Measurements from ENCODE around the gene GSK3A. TPM values are rescaled to one million over a fixed set of nuclear protein-coding genes. Genes with fewer than 3 reads are reported as not detected.
A peak's percentile ranks its signal among the peaks of the same experiment; 100 is the strongest.

GSK3A gene
- total and polyA plus RNA-seq, 2 of the 8 experiments (the other 6 are each of a cell fraction or from before 2014, with no cell fraction given) = 55.3 to 84.0 TPM

DNA sequence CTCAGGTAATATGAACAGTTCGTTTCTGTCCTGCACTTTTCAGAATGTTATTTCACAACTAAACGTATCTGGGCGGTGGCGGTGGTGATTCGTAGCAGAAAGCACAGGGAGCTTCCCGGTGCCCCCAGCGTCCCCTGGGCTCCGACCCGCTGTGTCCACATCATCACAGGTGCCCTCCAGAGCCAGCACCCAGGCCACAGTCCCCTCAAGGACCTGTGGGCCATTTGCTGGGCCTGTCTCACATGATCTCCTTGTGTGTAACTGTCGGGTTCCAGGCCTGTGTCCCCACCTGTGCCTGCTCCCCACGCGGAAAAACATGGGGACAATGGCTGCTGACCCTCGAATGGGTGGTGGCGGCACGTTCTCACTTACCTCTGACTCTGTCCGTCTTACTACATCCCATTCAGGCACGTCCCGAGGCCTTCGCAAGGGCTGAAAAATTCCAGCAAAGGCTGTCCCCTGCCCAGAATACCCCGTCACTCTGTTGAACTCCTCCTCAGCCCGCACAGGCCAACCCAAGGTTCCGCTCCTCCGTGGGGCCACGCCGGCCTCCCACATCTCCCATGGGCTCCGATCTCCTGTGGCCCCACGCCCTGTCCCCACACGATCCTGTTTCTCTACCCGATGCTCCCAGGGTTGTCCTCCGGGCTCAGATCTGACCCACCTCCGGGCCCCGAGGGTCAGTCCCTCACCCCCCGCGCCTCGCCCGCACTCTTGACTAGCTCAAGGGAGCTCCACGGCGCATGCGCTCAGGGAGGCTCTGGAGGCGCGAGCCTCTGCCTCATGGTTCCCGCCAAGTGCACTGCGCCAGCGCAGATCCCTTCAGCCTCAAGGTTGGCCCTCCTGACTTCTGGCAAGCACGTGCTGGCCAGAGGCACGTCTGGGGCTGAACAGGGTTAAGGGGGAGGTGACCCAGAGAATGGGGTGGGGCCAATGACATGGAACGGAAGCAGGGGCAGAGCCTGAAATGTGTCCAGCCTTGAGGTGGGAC lies 46.1 kb downstream of the GSK3A start (continued):
- TF ChIP-seq SIX5 (IDR thresholded peaks at IDR 0.05; ENCODE audit: low read depth, low read length) (no peak), KDM5A (IDR thresholded peaks at IDR 0.05; ENCODE audit: low read length) (no peak), POLR2A (IDR thresholded peaks at IDR 0.05; ENCODE audit: control extremely low read depth in 1 of 2, low read depth in 2 of 2, low read length in 2 of 2) (0 out of 3 replicates have a peak, but pooled peaks of 1 of the 2 experiments have one; percentile 6)
